Breast epithelium (tissue), 4 donors: Measurements from ENCODE around the gene MT1M. TPM values are rescaled to one million over a fixed set of nuclear protein-coding genes. Genes with fewer than 3 reads are reported as not detected.
A peak's percentile ranks its signal among the peaks of the same experiment; 100 is the strongest.

Experiments
- DNase-seq, 2 donors: peaks; one replicate each; pipeline ENCODE4 v3.0.0-alpha.2; 2019; ENCODE audit warnings: low spot score in 2 of 2
- H3K27ac ChIP-seq, 2 donors: fragments of 200-600 bp; sonication (generic) in 1 of 2; one replicate each; pipeline ENCODE4 v1.5.1; 2016 to 2019; ENCODE audit warnings: mild to moderate bottlenecking in 1 of 2
- H3K27me3 ChIP-seq, 2 donors: fragments of 200-600 bp; sonication (generic) in 1 of 2; one replicate each; pipeline versions ENCODE4 v1.5.1 to v1.6.0; 2017 to 2019; ENCODE audit warnings: control low read depth in 1 of 2, mild to moderate bottlenecking in 1 of 2
- H3K36me3 ChIP-seq: fragments of 200-600 bp; one replicate; pipeline ENCODE4 v1.5.1; 2019
- H3K4me1 ChIP-seq, 2 donors: fragments of 200-600 bp; sonication (generic); one replicate each; pipeline ENCODE4 v1.5.1; 2016 to 2019; ENCODE audit warnings: control low read depth in 1 of 2
- H3K4me3 ChIP-seq, 3 donors: fragments of 200-600 bp; sonication (generic); 1 replicate in 2 of 3; 2 replicates in 1 of 3; pipeline ENCODE4 v1.5.1; 2016 to 2019; ENCODE audit warnings: mild to moderate bottlenecking in 3 of 3, moderate library complexity in 2 of 3
- H3K9me3 ChIP-seq, 2 donors: fragments of 200-600 bp; sonication (generic) in 1 of 2; one replicate each; pipeline ENCODE4 v1.5.1; 2016 to 2019; ENCODE audit warnings: control low read depth in 1 of 2
- POLR2A ChIP-seq: fragments of 450-650 bp; IDR thresholded peaks from one replicate; pipeline ENCODE4 v1.6.1; 2016; ENCODE audit warnings: antibody characterized with exemption, mild to moderate bottlenecking, moderate library complexity
- POLR2AphosphoS5 ChIP-seq, 3 donors: sonication (generic); formaldehyde crosslinking; IDR thresholded peaks; one replicate each; pipeline ENCODE4 v1.6.1; 2017; ENCODE audit warnings: antibody characterized with exemption in 3 of 3
- intact Hi-C: fragments of 100-400 bp; cut with DNase I; formaldehyde crosslinking; loops from one replicate; pipeline ENCODE4 v1.15.1; 2023; ENCODE audit warnings: low total_unique reads
- total RNA-seq, 3 donors: library from RNA; depleted of rRNA; stranded (reverse); fragments of >200 nt; gene quantifications; one replicate each; pipeline ENCODE4 v1.1.0, GENCODE V29; 2016
- TF ChIP-seq, protein P1 (sequence below), 3 donors: fragments of 450-650 bp; IDR thresholded peaks; one replicate each; pipeline ENCODE4 v1.5.1; 2016 to 2017; ENCODE audit warnings: antibody characterized with exemption in 3 of 3, mild to moderate bottlenecking in 3 of 3, moderate library complexity in 3 of 3

Gene MT1M
- total RNA-seq, 3 donors from 2014 or later, result 42.9 to 120 (median 46.0) TPM

DNA sequence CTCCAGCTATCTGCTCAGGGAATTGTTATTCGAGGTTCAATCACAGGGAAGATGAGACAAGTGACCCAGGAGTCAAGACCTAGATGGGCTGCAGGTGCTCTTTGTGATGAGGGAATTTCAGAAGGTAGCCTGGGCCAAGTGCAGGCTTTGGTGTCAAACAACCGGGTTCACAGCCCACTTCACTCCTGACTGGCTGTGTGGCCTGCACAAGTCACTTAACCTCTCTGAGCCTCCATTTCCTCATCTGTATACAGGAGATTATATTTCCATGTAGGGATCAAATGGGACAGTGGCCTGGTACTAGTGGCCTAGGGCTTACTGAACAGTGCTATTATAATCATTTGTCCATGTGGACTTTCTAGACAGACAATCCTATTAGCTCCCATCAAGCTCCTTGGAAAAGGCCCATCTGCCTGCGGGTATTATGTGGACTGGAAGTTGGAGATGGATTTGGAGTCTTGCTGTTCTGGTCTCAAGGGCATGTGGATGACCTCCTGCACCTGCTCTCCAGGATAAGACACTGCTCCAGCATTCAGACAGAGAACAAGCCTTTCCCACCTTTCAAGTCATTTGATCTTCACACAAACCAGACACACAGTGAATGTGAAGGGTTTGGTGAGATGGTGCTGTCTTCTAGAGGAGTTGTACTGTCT lies 46.7 kb downstream of the MT1M start:
- H3K4me1 ChIP-seq, result peaks cover 0 to 10% of the 10 kb centered on the region in 2 donors
- no peaks in the 10 kb centered on the region for H3K9me3 ChIP-seq
- peaks cover 0 to 7% of the 10 kb centered on the region in 2 donors for H3K27me3 ChIP-seq
- no peak overlapping the region for H3K4me3 ChIP-seq
- intact Hi-C loops, result no loop called here
- H3K36me3 ChIP-seq, result no peaks in the 10 kb centered on the region
- TF ChIP-seq POLR2A (no peak), POLR2AphosphoS5 (IDR thresholded peaks at IDR 0.05) (no peak)
- TF ChIP-seq, protein P1, sequence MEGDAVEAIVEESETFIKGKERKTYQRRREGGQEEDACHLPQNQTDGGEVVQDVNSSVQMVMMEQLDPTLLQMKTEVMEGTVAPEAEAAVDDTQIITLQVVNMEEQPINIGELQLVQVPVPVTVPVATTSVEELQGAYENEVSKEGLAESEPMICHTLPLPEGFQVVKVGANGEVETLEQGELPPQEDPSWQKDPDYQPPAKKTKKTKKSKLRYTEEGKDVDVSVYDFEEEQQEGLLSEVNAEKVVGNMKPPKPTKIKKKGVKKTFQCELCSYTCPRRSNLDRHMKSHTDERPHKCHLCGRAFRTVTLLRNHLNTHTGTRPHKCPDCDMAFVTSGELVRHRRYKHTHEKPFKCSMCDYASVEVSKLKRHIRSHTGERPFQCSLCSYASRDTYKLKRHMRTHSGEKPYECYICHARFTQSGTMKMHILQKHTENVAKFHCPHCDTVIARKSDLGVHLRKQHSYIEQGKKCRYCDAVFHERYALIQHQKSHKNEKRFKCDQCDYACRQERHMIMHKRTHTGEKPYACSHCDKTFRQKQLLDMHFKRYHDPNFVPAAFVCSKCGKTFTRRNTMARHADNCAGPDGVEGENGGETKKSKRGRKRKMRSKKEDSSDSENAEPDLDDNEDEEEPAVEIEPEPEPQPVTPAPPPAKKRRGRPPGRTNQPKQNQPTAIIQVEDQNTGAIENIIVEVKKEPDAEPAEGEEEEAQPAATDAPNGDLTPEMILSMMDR (IDR thresholded peaks at IDR 0.05), result no peak
- peak overlapping the region; percentile 43 to 68 for H3K27ac ChIP-seq
- no peak for DNase-seq

DNA sequence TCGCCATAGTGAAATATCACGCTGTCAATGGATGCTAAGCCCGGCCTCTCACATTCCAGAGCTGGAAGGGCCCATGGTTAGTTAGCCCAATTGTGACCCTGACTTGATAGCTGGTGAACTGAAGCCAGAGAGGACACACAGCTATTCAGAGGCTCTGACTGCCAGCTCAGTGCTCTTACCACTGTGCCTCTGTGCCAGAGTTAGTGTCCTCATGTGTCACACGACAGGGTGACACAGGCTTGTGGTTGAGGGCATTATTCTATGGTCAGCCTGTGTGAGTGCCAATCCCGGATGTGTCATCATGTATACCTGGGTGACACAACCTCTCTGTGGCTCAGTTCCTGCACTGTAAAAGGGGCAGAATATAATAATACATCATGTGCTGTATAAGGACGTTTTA lies 47.4 kb downstream of the MT1M start:
- DNase-seq, result peak in 1 of 2 donors; percentile 58
- peaks cover 0 to 10% of the 10 kb centered on the region in 2 donors for H3K4me1 ChIP-seq
- H3K27ac ChIP-seq, result peak overlapping the region; percentile 43 to 68
- no peak for TF ChIP-seq POLR2A
- no peak for TF ChIP-seq POLR2AphosphoS5 (IDR thresholded peaks at IDR 0.05)
- TF ChIP-seq, protein P1 (IDR thresholded peaks at IDR 0.05), result no peak
- H3K36me3 ChIP-seq, result no peaks in the 10 kb centered on the region
- no peak overlapping the region for H3K4me3 ChIP-seq
- H3K9me3 ChIP-seq, result no peaks in the 10 kb centered on the region
- intact Hi-C loops, result no loop called here
- peaks cover 0 to 7% of the 10 kb centered on the region in 2 donors for H3K27me3 ChIP-seq

GRCh38 chr16:56681939-56682702 lies 49.7 kb downstream of the MT1M start, which contains the start of gene MT1X:
TSS of gene MT1X (plus strand) at chr16:56682470. CDS start at chr16:56682541, 71 bp downstream.
- peak; percentile 94 to 95 for DNase-seq
- Histone ChIP-seq H3K4me3 (peak within 1 kb of the TSS; percentile 75 to 88 (median 75)), H3K9me3 (no peaks in the 10 kb centered on the region), H3K27ac (peak within 1 kb of the TSS; percentile 81 to 85), H3K27me3 (no peaks in the 10 kb centered on the region), H3K4me1 (peaks cover 5 to 10% of the 10 kb centered on the region in 2 donors), H3K36me3 (no peaks in the 10 kb centered on the region)
- peak; percentile 90 for TF ChIP-seq POLR2A
- TF ChIP-seq, protein P1 (IDR thresholded peaks at IDR 0.05), result peak in 1 of 3 donors; percentile 7
- peak; percentile 92 to 96 (median 94) for TF ChIP-seq POLR2AphosphoS5 (IDR thresholded peaks at IDR 0.05)
- intact Hi-C loops, result no loop called here

GRCh38 chr16:56682703-56683397 lies 50.4 kb downstream of the MT1M start:
- H3K27ac ChIP-seq, result peak overlapping the region; percentile 81 to 85
- intact Hi-C loops, result no loop called here
- no peak for DNase-seq

More at GRCh38 chr16:56682703-56683397, 50.4 kb downstream of the MT1M start:
- Histone ChIP-seq H3K4me1 (peaks cover 5 to 10% of the 10 kb centered on the region in 2 donors), H3K36me3 (no peaks in the 10 kb centered on the region), H3K4me3 (peak overlapping the region; percentile 75 to 88 (median 75)), H3K27me3 (no peaks in the 10 kb centered on the region), H3K9me3 (no peaks in the 10 kb centered on the region)
- TF ChIP-seq, protein P1 (IDR thresholded peaks at IDR 0.05), result no peak
- TF ChIP-seq POLR2A, result no peak
- no peak for TF ChIP-seq POLR2AphosphoS5 (IDR thresholded peaks at IDR 0.05)

Other genes starting within 250 kb of the MT1M start
- 100 to 1,000 TPM; 156 to 205 (median 188) TPM for gene AMFR, start 207.1 kb upstream of the MT1M start, total RNA-seq
- gene NUDT21, start 181.3 kb upstream of the MT1M start, total RNA-seq, result 10 to 100 TPM; 53.9 to 65.3 (median 54.1) TPM
- 10 to 100 TPM; 21.4 to 36.3 (median 25.2) TPM for gene OGFOD1, start 181.1 kb upstream of the MT1M start, total RNA-seq
- 10 to 100 TPM; 42.6 to 80.5 (median 56.2) TPM for gene BBS2, start 112.6 kb upstream of the MT1M start, total RNA-seq
- not detected for gene MT4, start 67.6 kb upstream of the MT1M start, total RNA-seq
- gene MT3, start 43.1 kb upstream of the MT1M start, total RNA-seq, result not detected
- 100 to 1,000 TPM; 352 to 543 (median 428) TPM for gene MT2A, start 24.1 kb upstream of the MT1M start, total RNA-seq
- gene MT1E, start 6.9 kb upstream of the MT1M start, total RNA-seq, result 100 to 1,000 TPM; 284 to 698 (median 513) TPM
- gene MT1A, start 6.0 kb downstream of the MT1M start, total RNA-seq, result 100 to 1,000 TPM in 2 of 3 donors, 10 to 100 TPM in 1; 97.8 to 672 (median 130) TPM
- gene MT1B, start 19.2 kb downstream of the MT1M start, total RNA-seq, result not detected
- 10 to 100 TPM in 2 of 3 donors, 1 to 10 TPM in 1; 9.1 to 34.0 (median 12.1) TPM for gene MT1F, start 25.3 kb downstream of the MT1M start, total RNA-seq
- gene MT1G, start 35.4 kb downstream of the MT1M start, total RNA-seq, result 100 to 1,000 TPM in 1 of 3 donors, 10 to 100 TPM in 2; 20.0 to 224 (median 48.3) TPM
- gene MT1H, start 37.2 kb downstream of the MT1M start, total RNA-seq, result not detected
- 1,000 to 10,000 TPM; 2,679 to 5,417 (median 3,885) TPM for gene MT1X, start 49.8 kb downstream of the MT1M start, total RNA-seq
- gene NUP93, start 97.5 kb downstream of the MT1M start, total RNA-seq, result 10 to 100 TPM; 29.4 to 48.8 (median 32.6) TPM
- not detected for gene SLC12A3, start 232.5 kb downstream of the MT1M start, total RNA-seq